GM12872 (cell line): Measurements from ENCODE around the gene GREB1L.

Experiments
- TF ChIP-seq, protein P1 (sequence below): IDR thresholded peaks from 3 replicates; pipeline ENCODE4 v1.5.1; 2011; ENCODE audit warnings: low read depth, mild to moderate bottlenecking, low read length, moderate library complexity; ENCODE audit not compliant: insufficient read depth

The GREB1L gene

DNA sequence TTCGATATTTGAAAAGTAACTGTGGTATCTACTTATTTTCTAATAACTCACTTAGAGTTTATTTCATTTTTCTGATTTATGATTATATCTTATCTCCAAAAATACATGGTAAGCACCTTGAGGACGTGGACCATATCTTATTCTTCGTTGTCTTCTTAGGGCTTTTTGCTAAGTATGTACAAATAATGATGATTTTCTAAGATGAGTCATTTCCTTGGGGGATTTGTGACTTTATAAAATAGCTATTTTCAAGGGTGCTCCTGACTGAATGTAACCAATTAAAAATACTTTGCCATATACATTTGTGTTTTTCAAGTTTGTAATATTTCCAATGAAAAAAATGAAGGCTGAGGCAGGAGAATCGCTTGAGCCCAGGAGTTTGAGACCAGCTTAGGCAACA, 56.3 kb downstream of the GREB1L start:
- TF ChIP-seq, protein P1, sequence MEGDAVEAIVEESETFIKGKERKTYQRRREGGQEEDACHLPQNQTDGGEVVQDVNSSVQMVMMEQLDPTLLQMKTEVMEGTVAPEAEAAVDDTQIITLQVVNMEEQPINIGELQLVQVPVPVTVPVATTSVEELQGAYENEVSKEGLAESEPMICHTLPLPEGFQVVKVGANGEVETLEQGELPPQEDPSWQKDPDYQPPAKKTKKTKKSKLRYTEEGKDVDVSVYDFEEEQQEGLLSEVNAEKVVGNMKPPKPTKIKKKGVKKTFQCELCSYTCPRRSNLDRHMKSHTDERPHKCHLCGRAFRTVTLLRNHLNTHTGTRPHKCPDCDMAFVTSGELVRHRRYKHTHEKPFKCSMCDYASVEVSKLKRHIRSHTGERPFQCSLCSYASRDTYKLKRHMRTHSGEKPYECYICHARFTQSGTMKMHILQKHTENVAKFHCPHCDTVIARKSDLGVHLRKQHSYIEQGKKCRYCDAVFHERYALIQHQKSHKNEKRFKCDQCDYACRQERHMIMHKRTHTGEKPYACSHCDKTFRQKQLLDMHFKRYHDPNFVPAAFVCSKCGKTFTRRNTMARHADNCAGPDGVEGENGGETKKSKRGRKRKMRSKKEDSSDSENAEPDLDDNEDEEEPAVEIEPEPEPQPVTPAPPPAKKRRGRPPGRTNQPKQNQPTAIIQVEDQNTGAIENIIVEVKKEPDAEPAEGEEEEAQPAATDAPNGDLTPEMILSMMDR, result no peak

DNA sequence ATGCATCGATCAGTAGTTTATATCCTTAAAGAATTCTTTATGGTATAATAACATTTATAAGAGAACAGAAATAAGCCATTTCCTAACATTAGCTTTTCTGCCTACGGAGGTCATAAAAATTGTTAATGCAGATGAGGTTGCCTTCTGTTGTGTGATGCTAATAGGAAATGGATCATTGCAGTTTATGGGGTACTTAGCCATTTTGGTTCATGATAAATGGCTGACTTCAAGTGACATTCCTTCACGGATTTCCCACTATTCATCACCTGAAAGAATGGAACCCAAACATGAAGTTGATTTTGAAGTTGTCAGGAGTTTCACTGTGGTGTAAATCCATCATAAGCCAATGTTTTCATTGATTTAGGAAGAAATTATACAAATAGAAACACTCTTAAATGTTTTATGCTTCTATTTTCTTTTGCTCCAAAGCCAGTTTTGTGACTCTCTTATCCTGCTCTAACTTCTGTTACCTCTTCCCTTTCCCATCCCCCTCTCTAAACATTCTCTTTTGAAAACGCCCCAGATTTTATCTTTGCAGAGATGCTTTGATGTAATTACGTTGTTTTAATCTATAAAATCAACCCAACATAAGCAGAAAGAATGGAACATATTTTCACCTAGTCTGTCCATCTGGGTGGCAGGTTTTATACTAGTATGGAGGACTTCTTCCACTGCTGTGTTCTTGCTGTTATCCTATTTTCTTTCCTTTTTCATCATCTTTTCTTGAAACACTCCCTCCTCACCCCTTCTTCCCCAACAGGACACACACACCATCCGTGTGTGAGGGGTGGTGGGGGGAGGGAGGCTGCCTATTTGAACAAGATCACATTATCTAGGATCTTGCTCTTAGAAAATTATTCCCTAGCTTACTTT, 58.2 kb downstream of the GREB1L start:
- TF ChIP-seq, protein P1, result no peak

DNA sequence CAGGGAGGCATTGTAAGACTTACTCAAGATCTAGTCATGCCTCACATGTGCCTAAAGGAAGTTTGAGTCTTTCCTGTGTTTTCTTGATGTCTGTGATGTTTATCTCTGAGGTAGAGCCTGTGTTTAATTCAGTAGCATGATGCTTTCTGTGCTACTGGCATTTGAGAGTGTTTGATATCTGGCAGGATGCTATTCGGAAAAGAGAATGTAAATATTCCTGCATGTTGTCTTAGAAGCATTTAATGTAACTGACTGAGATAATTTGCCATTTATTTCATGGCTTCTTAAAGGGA, 58.8 kb downstream of the GREB1L start:
- TF ChIP-seq, protein P1, result no peak

DNA sequence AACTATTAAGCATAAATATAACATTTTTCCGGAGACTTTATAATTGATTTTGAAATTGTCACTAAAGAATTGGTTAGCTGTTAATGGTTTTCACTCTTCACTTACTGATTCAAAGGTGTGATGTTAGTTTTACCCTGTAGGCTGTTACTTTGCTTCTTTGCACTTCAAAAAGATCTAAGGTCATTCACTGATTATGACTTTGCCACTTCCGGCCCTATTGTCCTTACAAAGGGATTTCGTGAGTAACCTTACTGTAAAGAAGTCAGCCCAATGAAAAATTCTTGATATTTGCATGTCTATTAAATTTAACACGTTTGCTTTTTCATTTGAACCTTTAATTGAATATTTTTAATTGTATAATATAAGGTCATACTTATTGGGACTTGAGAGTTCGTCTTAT, 61.4 kb downstream of the GREB1L start:
- TF ChIP-seq, protein P1, result no peak

DNA sequence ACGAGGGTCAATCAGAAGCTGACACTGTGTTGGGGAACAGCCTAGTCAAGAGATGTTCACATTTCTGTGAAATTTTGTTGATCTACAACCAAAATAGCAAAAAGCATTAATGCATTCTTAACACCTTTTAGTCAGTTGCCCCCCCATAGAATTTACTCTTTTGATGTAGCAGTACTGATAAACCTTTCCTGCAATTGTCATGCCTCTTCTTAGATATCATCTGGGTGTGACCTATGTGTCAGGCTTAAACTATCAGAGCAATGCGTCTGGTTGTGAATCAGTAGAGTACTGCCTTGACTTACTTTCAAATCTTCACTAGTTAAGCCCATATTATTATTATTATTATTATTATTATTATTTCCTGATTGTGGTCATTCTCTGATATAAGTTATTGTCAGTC, 61.9 kb downstream of the GREB1L start:
- TF ChIP-seq, protein P1, result no peak

DNA sequence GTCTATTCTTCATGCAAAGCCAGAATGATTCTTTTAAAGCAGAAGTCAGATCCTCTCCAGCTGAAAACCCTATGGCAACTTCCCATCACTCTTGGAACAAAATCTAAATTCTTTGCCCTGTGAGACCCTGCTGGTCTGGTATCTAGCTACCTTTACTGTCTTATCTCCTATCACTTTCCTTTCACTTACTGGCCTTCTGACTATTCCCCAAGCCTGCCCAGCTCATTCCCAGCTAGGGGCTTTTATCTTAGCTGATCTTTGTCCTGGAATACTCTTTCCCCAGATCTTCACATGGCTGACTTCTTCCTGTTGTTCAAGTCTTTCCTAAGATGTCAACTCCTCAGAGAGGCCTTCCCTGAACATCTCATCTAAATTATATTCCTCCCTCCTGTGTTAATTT, 63.6 kb downstream of the GREB1L start:
- TF ChIP-seq, protein P1, result no peak

DNA sequence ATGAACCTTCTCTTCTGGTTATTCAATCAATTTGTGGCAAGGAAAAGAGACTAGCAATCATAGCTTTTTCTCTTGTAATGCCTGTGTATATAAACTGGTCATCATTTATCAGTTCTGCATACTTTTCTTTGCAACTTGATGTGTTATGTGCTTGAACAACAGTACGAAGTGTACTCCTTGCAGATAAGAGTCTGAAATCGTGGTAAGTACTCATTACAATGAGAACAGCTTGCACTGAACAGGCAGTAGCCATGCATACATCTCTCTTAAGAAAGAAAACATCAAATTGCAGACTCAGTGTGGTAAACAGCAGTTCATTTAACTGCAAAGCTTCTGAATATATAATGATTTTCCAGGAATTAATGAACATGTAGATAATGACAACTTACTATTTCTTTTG, 64.3 kb downstream of the GREB1L start:
- TF ChIP-seq, protein P1, result no peak
